Measurements from ENCODE around the gene FLOT1.
"Not testable (repeated sequence)": the region's sequence is repeated elsewhere in the genome, so short reads cannot be mapped to it uniquely, and the experiment has no call there.

Gene FLOT1

DNA sequence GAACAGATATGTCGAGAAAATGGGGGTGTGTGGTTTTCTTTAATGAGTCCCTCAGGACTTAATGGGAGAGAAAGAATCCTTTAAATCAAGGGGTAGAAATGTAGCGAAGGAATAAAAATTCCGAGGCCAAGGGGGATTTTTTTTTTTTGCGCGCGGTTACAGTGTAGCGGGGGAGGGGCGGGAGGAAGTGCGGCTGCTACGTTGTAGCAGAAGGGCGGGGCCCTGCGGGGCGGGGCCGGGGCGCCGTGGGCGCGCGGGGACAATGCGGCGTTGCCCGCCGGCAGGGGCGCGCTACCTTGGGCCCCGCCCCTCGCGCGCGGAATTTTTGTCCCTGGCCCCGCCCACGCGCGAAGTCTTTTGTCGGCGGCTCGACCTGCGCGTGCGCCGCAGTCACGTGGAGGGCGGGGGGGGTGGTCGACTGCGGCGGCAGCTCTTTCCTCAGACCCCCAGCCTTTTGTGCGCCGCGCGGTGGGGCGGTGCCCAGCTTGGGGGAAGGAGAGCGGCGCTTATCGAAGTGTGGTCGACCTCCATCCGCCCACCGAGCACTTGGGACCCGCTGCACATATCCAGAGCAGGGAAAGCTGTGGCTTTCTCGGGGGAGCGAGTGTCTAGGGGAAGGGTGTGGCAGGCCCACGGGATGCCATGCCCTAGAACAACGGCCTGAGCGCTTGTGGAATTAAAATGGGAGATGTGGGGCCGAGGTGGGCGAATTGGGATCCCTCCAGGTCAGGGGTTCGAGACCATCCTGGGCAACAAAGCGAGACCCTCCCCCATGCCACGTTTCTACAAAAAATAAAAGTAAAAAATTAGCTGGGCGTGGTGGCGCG is 21.1 kb downstream of the FLOT1 start:
- peak; percentile 90 for DNase-seq (ENCODE audit: low read depth, low spot score)
- TF ChIP-seq, protein P1, sequence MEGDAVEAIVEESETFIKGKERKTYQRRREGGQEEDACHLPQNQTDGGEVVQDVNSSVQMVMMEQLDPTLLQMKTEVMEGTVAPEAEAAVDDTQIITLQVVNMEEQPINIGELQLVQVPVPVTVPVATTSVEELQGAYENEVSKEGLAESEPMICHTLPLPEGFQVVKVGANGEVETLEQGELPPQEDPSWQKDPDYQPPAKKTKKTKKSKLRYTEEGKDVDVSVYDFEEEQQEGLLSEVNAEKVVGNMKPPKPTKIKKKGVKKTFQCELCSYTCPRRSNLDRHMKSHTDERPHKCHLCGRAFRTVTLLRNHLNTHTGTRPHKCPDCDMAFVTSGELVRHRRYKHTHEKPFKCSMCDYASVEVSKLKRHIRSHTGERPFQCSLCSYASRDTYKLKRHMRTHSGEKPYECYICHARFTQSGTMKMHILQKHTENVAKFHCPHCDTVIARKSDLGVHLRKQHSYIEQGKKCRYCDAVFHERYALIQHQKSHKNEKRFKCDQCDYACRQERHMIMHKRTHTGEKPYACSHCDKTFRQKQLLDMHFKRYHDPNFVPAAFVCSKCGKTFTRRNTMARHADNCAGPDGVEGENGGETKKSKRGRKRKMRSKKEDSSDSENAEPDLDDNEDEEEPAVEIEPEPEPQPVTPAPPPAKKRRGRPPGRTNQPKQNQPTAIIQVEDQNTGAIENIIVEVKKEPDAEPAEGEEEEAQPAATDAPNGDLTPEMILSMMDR (IDR thresholded peaks at IDR 0.05; ENCODE audit: low read depth, low read length), result peak; percentile 16
- peak overlapping the region; percentile 99 for H3K4me3 ChIP-seq (ENCODE audit: low read depth, low read length)
- in situ Hi-C loops (cut with HindIII; ENCODE audit: low sequenced_read_pairs), result no loop called here

DNA sequence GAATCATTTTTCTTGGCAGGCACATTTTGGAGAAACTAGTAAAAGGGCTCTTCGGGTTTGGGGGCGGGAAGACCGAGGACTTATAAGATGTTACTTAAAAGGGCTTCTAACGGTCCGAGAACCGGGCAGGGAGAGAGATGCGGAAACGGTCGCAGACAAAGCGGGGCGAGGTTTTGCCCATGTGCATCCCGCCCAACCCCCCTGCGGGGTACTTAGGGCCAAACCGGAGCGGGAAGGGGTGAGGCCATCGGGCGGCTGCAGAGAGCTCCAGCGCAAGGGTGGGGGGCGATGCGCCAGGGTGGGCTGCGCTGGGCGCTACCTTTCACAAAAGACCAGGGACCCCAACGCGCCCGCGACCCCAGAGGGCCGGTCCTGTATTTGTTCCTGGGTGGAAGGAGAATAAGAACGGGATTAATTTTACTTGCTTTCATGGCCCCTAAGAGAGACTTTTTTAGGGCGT is 21.7 kb downstream of the FLOT1 start:
- H3K4me3 ChIP-seq (ENCODE audit: low read depth, low read length), result peak overlapping the region; percentile 99
- TF ChIP-seq, protein P1 (IDR thresholded peaks at IDR 0.05; ENCODE audit: low read depth, low read length), result no peak
- DNase-seq (ENCODE audit: low read depth, low spot score), result no peak
- in situ Hi-C loops (cut with HindIII; ENCODE audit: low sequenced_read_pairs), result no loop called here

DNA sequence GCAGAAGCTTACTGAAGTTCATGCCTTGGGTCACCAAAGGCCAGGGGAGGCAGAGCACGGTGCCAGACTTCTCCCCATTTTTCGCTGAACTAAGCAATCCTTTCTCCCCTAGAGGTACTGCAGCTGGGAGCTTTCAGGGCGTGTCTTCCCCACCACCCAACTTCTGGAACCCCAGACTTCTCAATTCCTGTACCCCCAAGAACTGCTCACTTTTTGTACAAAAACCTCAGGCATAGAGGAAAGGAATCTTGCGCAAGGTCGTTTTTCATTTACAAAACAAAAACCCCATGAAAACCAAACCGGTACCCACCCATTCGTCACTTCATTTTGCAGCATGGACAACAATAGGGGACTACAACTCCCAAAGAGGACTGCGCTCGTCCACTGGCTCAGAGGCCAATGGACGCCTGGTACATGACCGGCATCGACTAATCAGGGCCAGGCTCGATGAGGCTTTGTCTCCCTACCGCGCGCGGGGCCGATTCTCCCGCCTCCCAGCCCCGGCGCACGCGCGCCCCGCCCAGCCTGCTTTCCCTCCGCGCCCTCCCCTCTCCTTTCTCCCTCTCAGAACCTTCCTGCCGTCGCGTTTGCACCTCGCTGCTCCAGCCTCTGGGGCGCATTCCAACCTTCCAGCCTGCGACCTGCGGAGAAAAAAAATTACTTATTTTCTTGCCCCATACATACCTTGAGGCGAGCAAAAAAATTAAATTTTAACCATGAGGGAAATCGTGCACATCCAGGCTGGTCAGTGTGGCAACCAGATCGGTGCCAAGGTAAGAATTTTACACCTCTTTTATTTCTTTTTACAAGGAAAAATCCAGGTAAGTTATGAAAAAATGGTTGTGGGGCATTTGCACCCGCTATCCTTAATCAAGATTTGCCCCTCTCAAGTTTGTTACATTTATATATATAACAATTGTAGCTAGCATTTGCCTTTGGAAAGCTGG is 22.4 kb downstream of the FLOT1 start, which contains the start of gene TUBB:
Gene TUBB, plus strand, starts transcription at position 562 of the 947 bp plus-strand sequence. Its CDS starts 155 bp downstream, at position 717.
- TF ChIP-seq, protein P1 (IDR thresholded peaks at IDR 0.05; ENCODE audit: low read depth, low read length), result peak; percentile 1
- DNase-seq (ENCODE audit: low read depth, low spot score), result peak; percentile 99
- peak within 1 kb of the TSS; percentile 99 for H3K4me3 ChIP-seq (ENCODE audit: low read depth, low read length)
- in situ Hi-C loops (cut with HindIII; ENCODE audit: low sequenced_read_pairs), result no loop called here

DNA sequence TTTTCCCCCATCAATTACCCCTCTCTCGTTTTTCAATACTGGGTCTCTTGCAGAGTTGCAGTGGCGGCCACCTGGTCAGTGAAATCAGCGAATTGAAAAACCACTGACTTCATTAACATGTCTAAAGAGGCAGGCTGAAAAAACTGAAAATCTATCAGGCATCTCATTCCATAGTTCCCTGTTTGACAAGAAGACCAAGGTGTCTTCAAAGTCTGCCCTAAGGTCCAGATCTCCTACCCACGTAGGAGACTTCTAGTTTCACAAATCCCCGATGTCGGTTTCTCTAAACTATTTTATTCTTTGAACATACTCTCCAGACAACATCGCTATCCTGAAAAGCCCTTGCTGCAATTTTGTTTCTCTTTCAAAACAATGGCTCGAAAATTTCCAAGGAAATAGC is 23.1 kb downstream of the FLOT1 start:
- DNase-seq (ENCODE audit: low read depth, low spot score), result no peak
- TF ChIP-seq, protein P1 (IDR thresholded peaks at IDR 0.05; ENCODE audit: low read depth, low read length), result no peak
- peak overlapping the region; percentile 99 for H3K4me3 ChIP-seq (ENCODE audit: low read depth, low read length)
- in situ Hi-C loops (cut with HindIII; ENCODE audit: low sequenced_read_pairs), result no loop called here

DNA sequence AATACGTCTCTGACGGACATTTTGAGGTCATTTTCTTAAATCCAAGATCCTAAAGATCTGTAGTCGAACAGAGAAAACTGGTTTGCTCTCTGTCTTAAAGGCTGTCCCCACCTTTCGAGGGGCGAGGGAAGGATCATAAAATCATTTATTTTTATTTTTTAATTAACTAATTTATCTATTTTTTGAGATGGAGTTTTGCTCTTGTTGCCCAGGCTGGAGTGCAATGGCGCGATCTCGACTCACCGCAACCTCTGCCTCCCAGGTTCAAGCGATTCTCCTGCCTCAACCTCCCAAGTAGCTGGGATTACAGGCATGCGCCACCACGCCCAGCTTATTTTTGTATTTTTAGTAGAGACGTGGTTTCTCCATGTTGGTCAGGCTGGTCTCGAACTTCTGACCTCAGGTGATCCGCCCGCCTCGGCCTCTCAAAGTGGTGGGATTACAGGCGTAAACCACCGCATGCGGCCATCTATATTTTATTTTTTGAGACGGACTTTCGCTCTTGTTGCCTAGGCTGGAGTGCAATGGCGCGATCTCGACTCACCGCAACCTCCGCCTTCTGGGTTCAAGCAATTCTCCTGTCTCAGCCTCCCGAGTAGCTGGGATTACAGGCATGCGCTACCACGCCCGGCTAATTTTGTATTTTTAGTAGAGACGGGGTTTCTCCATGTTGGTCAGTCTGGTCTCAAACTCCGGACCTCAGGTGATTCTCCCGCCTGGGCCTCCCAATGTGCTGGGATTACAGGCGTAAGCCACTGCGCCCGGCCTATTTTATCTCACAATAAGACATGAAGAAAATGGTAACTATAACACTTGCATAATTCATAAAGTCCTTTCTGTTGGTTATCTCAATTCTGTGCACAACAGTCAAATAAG is 24.4 kb downstream of the FLOT1 start:
- DNase-seq (ENCODE audit: low read depth, low spot score); in situ Hi-C loops (cut with HindIII; ENCODE audit: low sequenced_read_pairs): not testable (repeated sequence)
- peak overlapping the region; percentile 37 for H3K4me3 ChIP-seq (ENCODE audit: low read depth, low read length)

GRCh38 chr6:30717129-30717844 is 25.2 kb downstream of the FLOT1 start, which contains the start of gene MDC1:
Gene MDC1, minus strand, starts transcription at chr6:30717281. Its CDS starts 2,106 bp downstream, at chr6:30715175.
- in situ Hi-C loops (cut with HindIII; ENCODE audit: low sequenced_read_pairs), result no loop called here

More at GRCh38 chr6:30717129-30717844, 25.2 kb downstream of the FLOT1 start, which contains the start of gene MDC1:
- H3K4me3 ChIP-seq (ENCODE audit: low read depth, low read length), result peak within 1 kb of the TSS; percentile 78
- DNase-seq (ENCODE audit: low read depth, low spot score), result peak; percentile 100
- TF ChIP-seq, protein P1 (IDR thresholded peaks at IDR 0.05; ENCODE audit: low read depth, low read length), result peak; percentile 29

Data from astrocyte of the spinal cord (primary cell).